ENCODE measurements around the gene XPNPEP1.

- no peak for TF ChIP-seq POLR2A (IDR thresholded peaks at IDR 0.05; ENCODE audit: low read depth, low read length)
- no peak for TF ChIP-seq POLR2AphosphoS5 (IDR thresholded peaks at IDR 0.05; ENCODE audit: low read depth, low read length)
These were observed 36.1 kb downstream of the XPNPEP1 start for GRCh38 chr10:109887243-109887642.
